Pons (tissue), 1 donor: ENCODE results near the gene RIMS4.
"Not testable (repeated sequence)": the region's sequence is repeated elsewhere in the genome, so short reads cannot be mapped to it uniquely, and the experiment has no call there.

Source experiments
- DNase-seq: peaks from one replicate; pipeline ENCODE4 v3.0.0-alpha.2; 2016; ENCODE audit warnings: low spot score

Gene RIMS4

DNA sequence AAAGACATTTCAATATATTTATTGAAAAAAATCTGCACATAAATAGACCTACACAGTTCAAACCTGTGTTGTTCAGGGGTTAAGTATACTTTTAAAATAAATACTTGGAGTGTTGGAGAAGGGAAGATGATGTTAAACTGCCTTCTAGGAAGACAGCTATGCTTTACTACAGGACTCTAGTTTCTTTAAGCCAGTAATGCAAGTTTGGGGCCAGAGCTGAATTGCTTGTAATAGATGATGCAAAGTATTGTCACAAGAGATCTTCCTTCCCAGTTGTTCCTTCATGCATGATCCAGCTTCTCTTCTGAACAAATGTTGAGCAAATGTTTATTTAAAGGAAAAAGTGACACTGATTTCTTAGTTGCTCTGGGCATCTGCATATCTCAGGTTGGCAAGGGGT, 20.2 kb upstream of the RIMS4 start:
- no peak for DNase-seq

DNA sequence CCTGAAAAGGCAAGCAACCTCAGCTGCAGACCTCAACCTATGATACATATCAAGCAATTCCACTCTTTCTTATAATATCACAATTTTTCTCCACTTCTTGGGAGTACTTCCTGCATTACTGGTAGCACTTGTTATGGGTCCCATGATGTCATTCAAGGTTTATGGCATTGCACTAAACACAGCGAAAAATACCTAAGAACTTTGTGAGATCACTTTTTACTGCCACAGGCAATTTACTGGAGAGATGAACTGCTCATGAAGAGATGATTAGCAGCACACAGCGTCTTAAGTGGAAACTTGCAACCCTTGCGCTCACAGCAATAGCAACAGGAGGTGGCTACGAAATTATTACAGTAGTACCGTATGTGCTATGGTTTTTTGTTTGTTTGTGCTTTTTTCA, 19.3 kb upstream of the RIMS4 start:
- DNase-seq = no peak

DNA sequence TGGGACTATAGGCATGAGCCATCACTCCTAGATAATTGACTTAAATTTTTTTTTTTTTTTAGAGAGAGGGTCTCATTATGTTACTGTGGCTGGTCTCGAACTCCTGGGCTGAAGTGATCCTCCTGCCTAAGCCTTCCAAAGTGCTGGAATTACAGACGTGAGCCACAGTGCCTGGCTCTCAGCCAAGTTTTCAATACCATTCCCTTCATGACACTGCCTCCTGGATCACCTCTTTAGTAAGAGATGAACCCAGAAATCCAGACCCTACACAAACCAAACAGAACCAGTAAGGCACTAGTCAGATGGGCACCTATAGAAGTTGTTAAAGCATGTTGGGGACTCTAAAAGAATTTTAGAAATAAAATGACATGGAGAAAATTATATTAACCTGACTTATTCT, 18.3 kb upstream of the RIMS4 start:
- DNase-seq = no peak

DNA sequence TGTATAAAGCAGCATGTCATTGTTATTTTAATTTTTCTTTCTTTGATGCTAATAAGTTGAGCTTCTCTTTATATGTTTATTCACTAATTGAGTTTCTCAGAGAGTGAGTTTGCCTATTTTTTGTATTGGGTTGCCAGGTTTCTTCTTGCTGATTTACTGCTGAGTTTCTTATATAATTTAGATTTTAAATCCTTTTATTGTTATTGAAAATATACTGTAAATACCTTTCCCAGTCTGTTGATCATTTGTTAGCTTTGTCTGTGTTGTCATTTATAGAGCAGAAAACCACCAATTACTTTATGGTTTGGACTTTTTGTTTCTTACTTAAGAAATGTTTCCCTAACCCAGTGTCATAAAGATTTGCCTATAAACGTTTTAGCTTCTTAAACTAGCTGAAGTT, 17.1 kb upstream of the RIMS4 start:
- DNase-seq = no peak

GRCh38 chr20:44821576-44821975, 11.2 kb upstream of the RIMS4 start:
- not testable (repeated sequence) for DNase-seq

GRCh38 chr20:44819936-44820335, 9.6 kb upstream of the RIMS4 start:
- no peak for DNase-seq

DNA sequence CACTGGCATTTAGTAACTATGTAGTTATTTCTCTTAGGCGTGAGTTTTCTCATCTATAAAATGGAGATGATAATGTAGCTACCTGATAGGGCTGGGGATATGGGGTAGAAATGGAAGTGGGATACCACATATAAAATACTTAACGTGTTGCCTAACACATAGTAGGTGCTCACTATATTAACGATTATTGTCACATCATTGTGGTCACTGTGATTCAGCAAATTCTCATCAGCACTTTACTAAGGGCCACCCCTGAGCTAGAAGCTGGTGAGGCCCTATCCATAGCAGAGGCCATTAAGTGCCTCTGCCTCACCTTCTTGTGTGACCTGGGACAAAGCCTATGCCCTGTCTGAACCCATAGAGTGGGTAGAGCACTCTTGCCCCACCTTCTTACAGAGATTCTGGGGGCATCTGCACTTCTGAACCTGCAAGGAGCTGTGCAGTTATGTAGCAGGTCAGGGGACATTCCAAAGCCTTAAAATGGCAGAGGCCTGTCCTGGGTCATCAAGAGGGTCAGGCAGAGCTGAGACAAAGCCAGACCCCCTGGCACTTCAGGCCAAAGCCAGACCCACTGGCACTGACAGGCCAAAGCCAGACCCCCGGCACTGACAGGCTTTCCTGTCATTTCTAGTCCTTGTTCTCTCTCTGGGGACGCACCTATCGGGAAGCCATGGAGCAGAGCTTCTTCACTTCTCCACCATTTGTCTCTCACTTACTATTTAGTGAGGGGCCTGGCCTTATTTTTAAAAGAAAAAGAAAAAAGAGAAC, 7.0 kb upstream of the RIMS4 start:
- no peak for DNase-seq

DNA sequence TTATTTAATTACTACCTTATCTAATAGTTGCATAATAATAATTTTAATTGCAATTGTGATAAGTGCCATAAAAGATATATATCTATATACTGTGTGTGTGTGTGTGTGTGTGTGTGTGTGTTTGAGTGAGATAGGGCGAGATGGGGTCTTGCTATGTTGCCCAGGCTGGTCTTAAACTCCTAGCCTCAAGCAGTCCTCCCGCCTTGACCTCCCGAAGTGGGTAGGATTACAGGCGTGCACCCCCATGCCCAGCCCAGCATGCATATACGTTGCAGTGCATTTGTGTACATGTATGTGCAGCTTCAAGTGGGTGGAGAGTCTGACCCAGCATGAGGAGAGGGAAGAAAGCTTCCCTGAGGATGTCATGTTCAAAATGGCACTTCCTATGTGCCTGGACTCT, 4.6 kb upstream of the RIMS4 start:
- no peak for DNase-seq

GRCh38 chr20:44811150-44811685, 872 bp upstream of the RIMS4 start:
- no peak for DNase-seq

GRCh38 chr20:44810061-44810390, 320 bp downstream of the RIMS4 start:
- DNase-seq = no peak

DNA sequence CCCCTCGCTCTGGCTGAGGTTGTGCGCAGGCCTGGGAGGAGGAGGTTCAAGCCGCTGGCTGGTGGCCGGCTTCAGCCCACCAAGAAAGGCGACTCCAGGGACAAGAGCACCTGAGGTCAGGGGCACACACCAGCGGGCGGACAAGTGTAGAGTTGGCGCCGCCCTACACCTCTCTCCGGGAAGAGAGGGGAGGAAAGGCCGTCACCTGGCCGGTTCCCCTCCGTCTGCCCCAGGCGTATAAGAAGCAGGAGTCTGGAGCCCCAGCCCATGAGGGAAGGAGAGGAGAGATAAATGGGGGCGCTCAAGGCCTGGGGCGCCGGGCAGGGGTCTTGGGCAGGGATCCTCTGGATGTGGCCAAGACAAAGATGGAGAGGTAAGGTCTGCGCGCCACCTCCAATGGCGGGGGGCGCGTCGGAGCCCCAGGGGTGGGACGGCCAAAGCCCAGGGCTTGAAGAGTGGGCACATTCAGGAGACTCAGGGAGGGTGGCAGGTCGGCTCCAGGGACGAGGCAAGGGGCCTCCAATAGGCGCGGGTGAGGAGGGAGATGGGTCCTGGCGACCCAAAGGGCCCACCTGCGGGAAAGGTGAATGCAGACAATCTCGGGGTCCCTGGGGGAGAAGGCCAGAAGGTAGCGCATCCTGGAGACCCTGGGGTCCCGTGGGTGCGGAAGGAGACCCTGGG, 826 bp downstream of the RIMS4 start:
- DNase-seq = no peak

DNA sequence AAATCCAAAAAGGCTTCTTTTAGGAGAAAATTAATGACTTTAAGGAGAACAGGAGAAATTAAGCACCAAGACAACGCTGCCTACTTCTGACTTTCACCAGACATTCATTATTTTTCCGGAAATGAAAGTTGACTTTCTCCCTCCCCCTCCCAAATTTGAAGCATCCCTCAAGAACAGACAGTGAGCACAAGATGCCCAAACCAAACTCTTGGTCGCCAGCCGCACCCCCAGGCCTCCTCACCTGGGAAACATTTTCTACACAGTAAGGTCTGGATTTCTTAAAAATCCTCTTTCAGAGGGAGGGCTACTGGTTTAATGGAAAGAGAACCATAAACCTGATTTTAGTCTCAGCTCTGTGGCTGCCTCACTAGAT, 2.7 kb downstream of the RIMS4 start:
- no peak for DNase-seq

DNA sequence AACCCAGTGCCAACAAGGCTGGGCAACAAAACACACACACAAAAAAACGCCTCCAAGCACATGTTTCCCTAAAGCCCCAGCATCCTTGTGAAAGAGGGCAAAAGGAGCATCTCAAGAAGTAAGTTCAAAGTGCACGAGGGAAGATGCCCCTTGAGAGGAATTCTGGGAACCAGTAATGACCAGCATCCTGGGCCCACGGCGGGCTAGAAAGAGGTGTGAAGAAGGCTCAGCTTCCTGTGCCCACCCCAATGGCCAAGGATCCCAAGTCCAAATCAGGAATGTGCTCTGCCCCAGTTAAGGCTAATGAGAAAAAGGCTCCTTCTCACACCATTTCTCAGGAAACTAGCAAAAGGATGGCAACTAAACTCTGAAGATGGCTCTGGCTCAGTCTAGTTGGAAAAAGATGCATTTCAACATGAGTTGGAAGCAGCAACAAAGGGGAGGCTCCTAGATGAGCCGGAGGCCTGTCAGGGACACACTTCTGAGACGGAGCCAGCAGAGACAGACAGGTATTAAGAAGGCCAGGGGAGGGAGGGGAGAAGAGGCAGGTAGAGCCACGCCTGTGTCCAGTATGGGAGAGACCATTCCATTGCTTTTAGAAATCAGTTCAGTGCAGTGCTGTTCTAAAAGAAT, 3.2 kb downstream of the RIMS4 start:
- DNase-seq = no peak

DNA sequence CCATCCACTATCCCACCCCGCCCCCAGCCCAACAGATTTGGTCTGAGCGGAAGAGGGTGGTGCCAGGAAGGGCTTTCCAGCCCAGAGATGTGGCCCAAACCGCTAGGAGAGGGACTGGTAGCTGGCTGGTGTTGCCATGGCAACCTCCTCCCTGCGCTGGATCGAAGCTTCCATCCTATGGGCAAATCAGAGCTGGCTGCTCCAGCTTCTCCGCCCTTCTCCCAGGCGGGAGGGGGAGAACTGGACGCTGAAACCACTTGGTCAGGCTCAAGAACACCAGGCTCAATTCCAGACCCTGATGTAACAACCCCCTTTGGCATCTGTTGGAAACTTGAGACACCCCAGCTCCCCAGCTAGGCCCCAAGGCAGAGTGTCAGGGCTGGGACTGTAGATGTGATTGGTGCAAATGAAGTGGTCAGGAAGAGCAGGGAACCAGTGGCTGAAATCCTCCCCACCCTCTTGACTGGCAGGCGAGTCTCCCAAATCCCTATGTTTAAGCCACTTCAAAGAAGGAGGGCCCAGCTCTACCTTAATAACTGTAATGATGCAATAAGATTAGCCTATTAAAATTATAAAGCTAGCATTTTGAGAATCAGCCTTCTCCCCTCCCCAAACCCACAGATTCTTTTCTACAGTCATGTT, 4.2 kb downstream of the RIMS4 start:
- peak; percentile 43 for DNase-seq

DNA sequence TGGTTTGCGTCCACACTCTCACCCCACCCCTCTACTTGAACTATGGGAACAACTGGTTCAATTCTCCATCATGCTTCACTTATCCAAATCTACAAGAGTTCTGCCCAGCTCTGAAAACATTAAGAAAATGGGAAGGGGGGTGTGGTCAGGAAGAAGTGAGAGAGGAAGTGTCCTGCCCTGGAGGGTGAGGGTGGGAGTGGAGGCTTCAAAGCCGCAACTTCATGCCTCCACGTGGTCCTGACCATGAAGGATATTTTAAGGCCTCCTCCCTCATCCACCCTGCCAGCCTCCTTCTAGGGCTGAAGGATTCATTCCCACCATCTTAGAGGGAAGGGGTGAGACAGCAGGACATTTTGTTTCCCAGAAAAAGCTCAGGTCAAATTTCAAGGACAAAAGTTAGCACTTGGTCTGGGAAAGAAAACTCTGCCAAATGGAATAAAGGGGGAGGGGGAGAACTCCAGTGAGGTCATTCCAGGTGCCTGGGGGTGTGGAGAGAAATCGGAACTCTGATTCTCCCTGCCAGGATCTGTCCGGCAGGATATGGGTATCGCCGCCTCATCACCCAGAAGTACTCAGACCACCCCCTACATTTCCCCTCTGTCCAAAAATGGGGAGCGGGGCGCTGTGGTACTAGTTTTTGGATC, 4.9 kb downstream of the RIMS4 start:
- no peak for DNase-seq

GRCh38 chr20:44803383-44803941, 6.9 kb downstream of the RIMS4 start:
- DNase-seq = no peak

GRCh38 chr20:44802702-44803101, 7.6 kb downstream of the RIMS4 start:
- no peak for DNase-seq

DNA sequence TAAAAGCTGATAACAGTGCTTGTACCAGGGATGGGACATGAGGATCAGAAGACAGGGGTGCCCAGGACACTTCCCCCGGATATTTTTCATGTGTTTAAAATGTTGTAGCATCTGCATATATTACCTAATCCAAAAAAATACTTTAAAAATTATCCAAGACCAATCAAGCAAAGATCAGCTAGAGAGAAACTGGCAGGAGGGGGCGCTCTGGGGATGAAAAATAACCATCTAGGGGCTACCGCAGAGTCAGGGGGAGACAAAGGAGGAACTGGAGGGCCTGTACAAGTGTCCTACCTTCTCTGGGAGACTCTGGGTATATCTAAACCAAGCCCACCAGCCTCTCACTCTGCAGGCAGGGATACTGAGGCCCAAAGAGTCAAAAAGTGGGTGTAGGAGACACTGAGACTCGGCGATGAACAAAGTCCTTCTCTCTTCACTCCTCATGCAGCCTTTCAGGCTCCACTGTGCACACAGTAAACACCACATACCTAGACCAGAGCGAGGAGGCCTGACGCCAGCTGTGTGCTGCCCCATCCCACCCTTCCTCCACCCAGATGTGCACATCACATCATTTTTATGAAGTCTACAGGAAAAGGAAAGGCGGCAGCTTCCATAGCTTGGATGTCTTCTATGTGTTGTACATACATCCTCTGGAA, 9.8 kb downstream of the RIMS4 start:
- no peak for DNase-seq

DNA sequence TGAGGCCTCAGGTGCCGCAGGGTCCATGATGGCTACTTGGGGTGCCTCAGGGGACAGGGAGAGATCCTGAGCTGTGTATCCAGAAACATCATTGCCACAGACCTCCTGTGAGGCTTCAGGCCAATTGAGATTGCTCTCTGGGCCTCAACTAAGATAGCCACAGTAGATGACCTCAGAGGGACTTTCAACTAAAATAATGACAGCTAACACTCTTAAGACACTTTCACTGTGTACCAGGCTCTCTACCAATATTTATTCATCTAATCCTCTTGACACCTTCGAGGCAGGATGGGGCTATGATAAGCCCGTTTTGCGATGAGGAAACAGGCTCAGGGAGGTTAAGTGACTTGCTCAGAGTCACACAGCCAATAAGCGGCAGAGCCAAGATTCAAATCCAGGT, 10.7 kb downstream of the RIMS4 start:
- no peak for DNase-seq

DNA sequence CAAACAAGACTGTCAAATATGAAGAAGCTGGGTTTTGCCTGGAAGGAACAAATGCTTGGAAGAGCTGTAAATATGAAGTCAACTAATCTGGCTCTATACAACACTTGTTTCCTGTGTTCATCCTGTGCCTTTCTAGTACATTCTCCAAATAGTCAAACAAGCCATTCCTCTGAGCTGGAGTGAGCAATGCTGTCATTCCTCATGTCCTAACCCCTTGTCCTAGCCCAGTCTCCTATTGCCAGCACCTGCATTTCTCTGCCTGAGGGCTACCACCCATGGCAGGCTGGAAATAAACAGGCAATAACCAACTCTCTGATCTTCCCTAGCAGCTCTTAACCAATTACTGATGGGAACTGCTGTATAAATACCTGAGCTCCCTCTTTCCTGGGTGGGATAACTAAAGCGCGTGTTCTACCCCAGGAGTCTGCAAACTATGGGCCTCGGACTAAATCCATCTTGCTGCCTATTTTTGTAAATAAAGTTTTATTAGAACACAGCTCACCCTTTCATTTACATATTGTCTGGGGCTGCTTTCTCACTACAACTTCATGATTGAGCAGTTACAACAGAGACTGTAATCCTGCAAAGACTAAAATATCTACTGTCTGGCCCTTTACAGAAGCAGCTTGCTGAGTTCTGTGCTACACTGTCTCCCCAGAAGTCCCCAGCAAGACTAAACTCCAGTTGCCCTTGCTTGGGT, 13.4 kb downstream of the RIMS4 start:
- no peak for DNase-seq

DNA sequence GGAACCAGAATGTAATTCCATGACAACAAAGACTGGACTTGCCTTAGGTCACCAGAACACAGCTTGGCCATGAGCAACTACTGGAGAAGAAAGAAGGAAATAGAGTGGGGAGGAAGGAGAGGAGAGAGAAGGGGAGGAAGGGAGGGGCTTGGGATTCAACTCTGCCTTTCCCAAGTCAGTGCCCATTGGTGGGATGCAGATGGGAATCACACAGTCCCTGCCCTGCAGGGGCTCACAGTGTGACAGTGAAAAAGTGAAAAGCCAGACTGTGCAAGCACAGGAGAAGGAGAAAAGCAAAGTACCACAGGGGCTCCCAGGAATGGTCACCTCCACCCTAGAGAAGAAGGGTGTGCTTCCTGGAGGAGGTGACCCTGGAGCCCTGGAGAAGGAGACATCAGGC, 14.0 kb downstream of the RIMS4 start:
- DNase-seq = no peak
